GM12875 (cell line): Measurements from ENCODE around the gene CTNNA3.

Experiments used
- H3K4me3 ChIP-seq: one replicate; pipeline ENCODE4 v1.5.1; 2011; ENCODE audit warnings: low read depth, low read length, control low read depth
- CTCF ChIP-seq: IDR thresholded peaks from 2 replicates; pipeline ENCODE4 v1.5.1; 2011; ENCODE audit warnings: low read depth, mild to moderate bottlenecking, control low read depth, inconsistent platforms, low read length, moderate library complexity, borderline replicate concordance; ENCODE audit not compliant: insufficient read depth

CTNNA3 gene

DNA sequence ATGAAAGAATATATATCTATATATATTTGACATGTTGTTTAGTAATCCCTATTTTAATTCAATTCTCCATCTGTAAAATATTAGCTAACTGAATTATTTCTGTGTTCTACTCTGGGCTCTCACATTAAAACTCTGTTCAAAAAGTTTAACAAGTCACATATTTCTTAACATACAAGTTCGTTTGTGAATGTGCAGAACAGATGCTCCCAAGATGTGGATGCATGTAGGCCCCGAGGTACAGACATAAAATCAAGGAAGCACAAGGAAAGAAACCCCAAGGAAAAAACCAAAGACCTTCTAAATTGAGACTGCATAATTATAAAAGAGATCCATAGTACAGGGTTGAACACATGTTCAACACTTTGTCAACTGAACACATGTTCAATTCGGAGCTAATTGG is 595.0 kb downstream of the CTNNA3 start:
- H3K4me3 ChIP-seq, result no peak overlapping the region
- no peak for TF ChIP-seq CTCF

DNA sequence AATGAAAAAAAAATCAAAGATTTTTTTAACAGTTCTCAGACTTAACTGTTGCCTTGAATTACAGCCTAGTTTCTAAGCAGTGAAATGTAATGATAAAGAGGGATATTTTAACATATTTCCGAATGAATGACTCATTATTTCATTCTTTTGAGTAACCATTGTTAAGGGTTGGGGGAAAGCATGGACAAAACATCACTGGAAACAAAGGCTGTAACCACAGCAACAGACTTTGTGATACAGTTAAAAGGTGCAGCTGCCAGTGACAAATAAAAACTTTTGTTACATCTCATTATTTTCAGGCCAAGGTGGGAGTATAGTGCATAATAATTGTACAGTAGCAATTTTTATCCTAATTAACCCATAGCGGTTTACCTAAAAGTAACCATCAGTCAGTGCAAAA is 597.5 kb downstream of the CTNNA3 start:
- TF ChIP-seq CTCF, result no peak
- H3K4me3 ChIP-seq, result no peak overlapping the region

DNA sequence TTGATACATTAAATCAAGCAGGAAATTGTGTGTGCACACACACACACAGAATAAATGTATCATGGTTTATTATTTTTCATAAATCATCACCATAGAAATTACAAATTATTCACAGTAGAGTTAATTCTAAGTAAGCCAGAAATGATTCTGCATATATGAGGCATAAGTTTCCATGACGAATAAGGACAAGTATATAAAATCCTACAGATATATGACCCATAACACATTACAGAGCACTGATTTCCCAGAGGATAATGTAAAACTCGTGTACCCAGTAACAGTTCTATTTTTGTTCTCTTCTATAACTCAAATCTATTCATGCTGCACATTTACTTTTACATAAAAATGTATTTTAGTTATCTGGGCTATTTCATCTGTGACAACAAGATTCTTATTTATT is 600.5 kb downstream of the CTNNA3 start:
- TF ChIP-seq CTCF, result no peak
- no peak overlapping the region for H3K4me3 ChIP-seq

DNA sequence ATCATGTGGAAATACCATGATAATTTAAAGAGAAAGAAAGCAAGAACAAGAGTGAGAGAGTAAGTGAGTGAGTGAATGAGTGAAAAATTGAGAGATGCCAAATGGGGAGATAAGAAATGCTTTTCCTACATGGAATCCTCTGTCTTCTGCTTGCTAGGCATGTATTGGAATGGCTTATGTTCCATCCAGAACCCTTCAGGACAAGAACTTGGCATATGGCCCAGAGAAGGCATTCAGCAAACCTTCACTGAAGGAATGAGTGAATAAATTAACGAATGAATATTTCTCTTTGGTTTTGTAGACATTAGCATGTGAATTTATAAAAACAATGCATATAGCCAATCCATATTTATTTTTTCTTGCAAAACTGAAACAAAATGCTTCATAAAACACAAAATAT is 608.0 kb downstream of the CTNNA3 start:
- no peak for TF ChIP-seq CTCF

DNA sequence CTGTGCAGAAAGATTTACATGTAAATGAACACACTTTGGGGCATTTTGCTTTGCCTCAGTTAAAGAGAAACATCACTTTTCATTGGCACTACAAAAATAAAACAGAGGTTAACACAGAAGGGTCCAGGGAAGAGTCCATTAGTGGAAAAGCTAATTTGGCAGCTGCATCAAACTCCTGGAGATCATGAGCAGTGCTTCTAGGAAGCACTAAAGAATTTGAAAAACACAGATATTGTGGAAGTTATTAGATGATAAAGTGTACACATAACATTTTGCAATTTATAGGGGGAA is 608.9 kb downstream of the CTNNA3 start:
- no peak overlapping the region for H3K4me3 ChIP-seq
- no peak for TF ChIP-seq CTCF

More for the DNA sequence above, 608.0 kb downstream of the CTNNA3 start:
- H3K4me3 ChIP-seq, result no peak overlapping the region

DNA sequence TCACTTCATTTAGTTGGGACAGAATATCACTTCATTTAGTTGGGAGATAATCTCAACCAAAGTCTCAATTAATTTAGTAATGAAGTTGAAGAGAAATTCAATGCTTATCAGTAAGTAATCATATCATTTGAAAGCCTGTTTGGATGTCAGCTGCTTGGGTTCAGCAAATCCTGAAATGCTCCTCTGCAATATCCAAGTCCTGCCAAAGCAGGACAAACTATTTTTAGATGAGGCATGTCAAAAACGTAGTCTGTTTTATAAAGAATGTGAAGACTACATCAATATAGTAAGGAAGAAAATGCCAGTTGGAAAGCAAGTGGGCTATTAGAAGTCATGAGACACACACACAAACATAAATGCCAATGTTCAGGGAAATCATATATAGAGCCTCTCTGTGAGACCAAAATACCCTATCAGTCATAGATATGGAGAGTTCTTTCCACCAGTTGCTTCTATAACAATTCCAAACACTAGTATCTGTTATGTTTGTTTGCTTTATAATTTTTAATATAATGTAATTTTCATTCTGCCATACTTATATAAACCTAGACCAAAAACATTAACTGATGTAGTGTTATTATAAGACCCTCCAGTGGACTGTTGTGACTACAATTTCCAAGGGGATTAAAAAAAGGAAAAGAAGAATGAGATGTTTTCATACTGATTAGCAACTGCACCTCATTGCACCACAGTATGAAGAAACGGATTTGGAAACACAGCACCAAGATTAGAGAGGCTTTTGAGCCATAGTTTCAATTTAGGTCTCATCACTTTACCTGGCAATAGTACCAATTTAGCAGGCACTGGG is 609.5 kb downstream of the CTNNA3 start:
- no peak overlapping the region for H3K4me3 ChIP-seq
- no peak for TF ChIP-seq CTCF

DNA sequence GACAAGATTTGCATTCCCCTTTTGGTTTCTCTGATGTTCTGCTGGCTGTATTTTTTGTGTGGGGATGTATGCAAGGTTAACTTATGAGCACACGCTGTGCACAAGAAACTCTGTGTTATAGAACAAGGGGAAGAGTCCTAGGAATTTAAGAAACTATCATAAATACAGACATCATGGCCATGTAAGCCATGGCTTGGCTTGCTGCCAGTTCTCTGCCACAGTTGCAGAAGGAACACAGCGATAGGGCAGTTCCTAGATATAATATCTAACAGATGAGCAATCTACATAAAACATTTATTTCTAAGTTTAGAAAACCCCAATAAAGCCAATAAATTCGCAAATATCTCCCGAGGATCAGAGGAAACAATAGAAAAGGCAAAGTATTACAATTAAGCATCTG is 616.9 kb downstream of the CTNNA3 start:
- H3K4me3 ChIP-seq, result no peak overlapping the region
- no peak for TF ChIP-seq CTCF
